Cerebellar nuclear complex (tissue), 1 donor: ENCODE data around the gene KNDC1.
"Not testable (repeated sequence)": the region's sequence is repeated elsewhere in the genome, so short reads cannot be mapped to it uniquely, and the experiment has no call there.

Source experiments
- DNase-seq, 2 experiments: peaks; one replicate each; lab custom pipeline; 2025; lab: John Stamatoyannopoulos, UW

Gene KNDC1

GRCh38 chr10:133140417-133141143 lies 19.4 kb upstream of the KNDC1 start:
- no peak for DNase-seq

GRCh38 chr10:133141144-133141957 lies 18.7 kb upstream of the KNDC1 start:
- DNase-seq: no peak

- DNase-seq: no peak
Observed at GRCh38 chr10:133141958-133142340, 18.1 kb upstream of the KNDC1 start.

GRCh38 chr10:133142523-133143199 lies 17.4 kb upstream of the KNDC1 start:
- DNase-seq: no peak

GRCh38 chr10:133143200-133143533 lies 16.9 kb upstream of the KNDC1 start:
- DNase-seq: no peak

- no peak for DNase-seq
Observed at GRCh38 chr10:133143546-133143945, 16.5 kb upstream of the KNDC1 start.

GRCh38 chr10:133144771-133145170 lies 15.2 kb upstream of the KNDC1 start:
- no peak for DNase-seq

- no peak for DNase-seq
Observed at GRCh38 chr10:133150226-133150625, 9.8 kb upstream of the KNDC1 start.

GRCh38 chr10:133150656-133151055 lies 9.4 kb upstream of the KNDC1 start:
- DNase-seq: no peak

- not testable (repeated sequence) for DNase-seq
Observed at GRCh38 chr10:133151071-133151470, 8.9 kb upstream of the KNDC1 start.

- DNase-seq: no peak
Observed at GRCh38 chr10:133151543-133151972, 8.5 kb upstream of the KNDC1 start.

GRCh38 chr10:133154411-133154810 lies 5.6 kb upstream of the KNDC1 start:
- DNase-seq: no peak

GRCh38 chr10:133154996-133155778 lies 4.8 kb upstream of the KNDC1 start:
- DNase-seq: no peak

- DNase-seq: no peak
Observed at GRCh38 chr10:133156674-133157579, 3.1 kb upstream of the KNDC1 start.

GRCh38 chr10:133157662-133158436 lies 2.2 kb upstream of the KNDC1 start:
- DNase-seq: no peak

GRCh38 chr10:133158437-133158755 lies 1.6 kb upstream of the KNDC1 start:
- DNase-seq: no peak

GRCh38 chr10:133158756-133159610 lies 1.0 kb upstream of the KNDC1 start:
- no peak for DNase-seq

GRCh38 chr10:133159611-133159949 lies 439 bp upstream of the KNDC1 start:
- no peak for DNase-seq

GRCh38 chr10:133160826-133161471 lies 930 bp downstream of the KNDC1 start:
- no peak for DNase-seq
